C4-2B (cell line): Measurements from ENCODE around the gene B4GAT1.

Source experiments
- CTCF ChIP-seq: fragments of 450-650 bp; conservative IDR thresholded peaks from 2 replicates; pipeline ENCODE4 v1.5.1; 2017; ENCODE audit warnings: mild to moderate bottlenecking
- ZFX ChIP-seq: fragments of 450-650 bp; IDR thresholded peaks from 2 replicates; pipeline ENCODE4 v1.6.1; 2017

- TF ChIP-seq CTCF (no peak), ZFX (no peak)
Observed at GRCh38 chr11:66313321-66314185, 33.9 kb downstream of the B4GAT1 start.
